Keratinocyte (primary cell): ENCODE results near the gene MAPK4. TPM values are rescaled to one million over a fixed set of nuclear protein-coding genes. Genes with fewer than 3 reads are reported as not detected.

Source experiments
- DNase-seq: peaks from one replicate; pipeline ENCODE4 v3.0.0-alpha.2; 2011; ENCODE audit warnings: low read depth, missing footprints, low spot score
- FAIRE-seq: peaks from 2 replicates; lab custom pipeline; 2011; peaks lifted over from hg19 to GRCh38; lab: Jason Lieb, UNC
- H2AFZ ChIP-seq: 2 replicates; pipeline ENCODE4 v1.6.0; 2012; ENCODE audit warnings: low read length, control low read depth, inconsistent platforms; ENCODE audit not compliant: control insufficient read depth
- H3K27ac ChIP-seq: 2 replicates; pipeline ENCODE4 v1.5.1; 2011; ENCODE audit warnings: low read length; ENCODE audit not compliant: control insufficient read depth, insufficient read depth
- H3K27me3 ChIP-seq: 3 replicates; pipeline ENCODE4 v1.6.0; 2011; ENCODE audit warnings: low read length; ENCODE audit not compliant: control insufficient read depth, insufficient read depth; ENCODE audit errors: extremely low read depth
- H3K36me3 ChIP-seq, 2 experiments: 2 replicates in 1 of 2; 3 replicates in 1 of 2; pipeline ENCODE4 v1.5.1; 2011; ENCODE audit warnings: low read length in 2 of 2, mild to moderate bottlenecking in 1 of 2; ENCODE audit not compliant: control insufficient read depth in 2 of 2, insufficient read depth in 2 of 2; ENCODE audit errors: extremely low read depth in 1 of 2
- H3K4me1 ChIP-seq: 3 replicates; pipeline ENCODE4 v1.5.1; 2011; ENCODE audit warnings: low read length; ENCODE audit not compliant: control insufficient read depth, insufficient read depth; ENCODE audit errors: extremely low read depth
- H3K4me2 ChIP-seq: 3 replicates; pipeline ENCODE4 v1.6.0; 2011; ENCODE audit warnings: low read depth, low read length; ENCODE audit not compliant: control insufficient read depth, insufficient read depth; ENCODE audit errors: extremely low read depth
- H3K4me3 ChIP-seq, 3 experiments: fragments of 200-600 bp in 1 of 3; sonication (generic) in 1 of 3; 2 replicates in 2 of 3; 3 replicates in 1 of 3; pipeline ENCODE4 v1.5.1; 2011 to 2016; ENCODE audit warnings: low read length in 3 of 3, mild to moderate bottlenecking in 3 of 3, control low read depth in 2 of 3, inconsistent platforms in 1 of 3, low read depth in 1 of 3, mixed read lengths in 1 of 3, mixed run types in 1 of 3, moderate library complexity in 1 of 3; ENCODE audit not compliant: control insufficient read depth in 2 of 3, insufficient read depth in 2 of 3; ENCODE audit errors: extremely low read depth in 1 of 3
- H3K79me2 ChIP-seq: 2 replicates; pipeline ENCODE4 v1.6.0; 2012; ENCODE audit warnings: low read length; ENCODE audit not compliant: control insufficient read depth, insufficient read depth
- H3K9ac ChIP-seq: 3 replicates; pipeline ENCODE4 v1.6.0; 2011; ENCODE audit warnings: low read length; ENCODE audit not compliant: control insufficient read depth, insufficient read depth; ENCODE audit errors: extremely low read depth
- H3K9me1 ChIP-seq: 3 replicates; pipeline ENCODE4 v1.6.0; 2011; ENCODE audit warnings: low read length; ENCODE audit not compliant: control insufficient read depth, insufficient read depth; ENCODE audit errors: extremely low read depth
- H3K9me3 ChIP-seq: 2 replicates; pipeline ENCODE4 v1.5.1; 2012; ENCODE audit warnings: low read depth, low read length; ENCODE audit not compliant: control insufficient read depth
- H4K20me1 ChIP-seq: 3 replicates; pipeline ENCODE4 v1.6.0; 2011; ENCODE audit warnings: low read length; ENCODE audit not compliant: control insufficient read depth, insufficient read depth; ENCODE audit errors: extremely low read depth
- EZH2 ChIP-seq: IDR thresholded peaks from one replicate; pipeline ENCODE4 v1.6.1; 2012; ENCODE audit warnings: inconsistent platforms, mild to moderate bottlenecking, low read length, moderate library complexity
- dilution Hi-C: fragments of 300-500 bp; cut with MboI; formaldehyde crosslinking; loops from one replicate; pipeline ENCODE4 v1.7.0; 2020; ENCODE audit warnings: low sequenced_read_pairs; ENCODE audit not compliant: extremely low pct_ligation_motif_present
- polyA plus RNA-seq, 5 experiments: library from polyadenylated mRNA; depleted of rRNA in 3 of 5; stranded (reverse) in 3 of 5; stranded (forward) in 1 of 5; unstranded in 1 of 5; fragments of >200 nt; gene quantifications; 1 replicate in 1 of 5; 2 replicates in 3 of 5; 3 replicates in 1 of 5; pipeline versions ENCODE4 v1.2.1 to v1.2.3, GENCODE V29; 2011 to 2012; ENCODE audit warnings: missing spikeins in 2 of 5, low read depth in 1 of 5, low replicate concordance in 1 of 5
- TF ChIP-seq, protein P1 (sequence below), 3 experiments: IDR thresholded peaks in 1 of 3; conservative IDR thresholded peaks in 1 of 3; optimal IDR thresholded peaks in 1 of 3; 2 replicates in 2 of 3; 3 replicates in 1 of 3; pipeline versions ENCODE3 to v1.5.1; 2011; ENCODE audit warnings: low read length in 3 of 3, mild to moderate bottlenecking in 3 of 3, moderate library complexity in 2 of 3, control low read depth in 1 of 3, inconsistent platforms in 1 of 3; ENCODE audit not compliant: insufficient read depth in 2 of 3; ENCODE audit errors: extremely low read depth in 1 of 3

The MAPK4 gene
- polyA plus RNA-seq, 1 donor (not counting 4 experiments of a cell fraction or from before 2014, with no cell fraction given) = not detected

DNA sequence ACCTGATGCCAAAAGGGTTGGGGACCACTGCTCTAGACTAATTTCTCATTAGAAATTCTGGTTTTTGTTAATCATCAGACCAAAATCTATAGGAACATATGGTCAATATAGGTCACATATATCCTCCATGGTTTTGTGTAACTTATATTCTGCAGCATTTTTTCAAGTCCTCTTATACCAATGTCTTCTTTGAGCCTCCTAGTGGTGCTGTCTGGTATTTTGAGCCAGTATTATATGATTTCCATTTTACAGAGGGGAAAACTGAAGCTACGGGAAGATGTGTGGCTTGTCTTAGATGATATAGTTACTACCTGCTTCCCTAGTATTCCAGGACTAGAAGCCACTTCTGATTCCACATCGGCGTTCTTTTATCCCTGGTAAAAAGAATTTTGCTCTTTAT lies 13.8 kb downstream of the MAPK4 start:
- Histone ChIP-seq H3K27ac (no peak overlapping the region), H3K27me3 (peaks cover 3% of the 10 kb centered on the region), H3K4me2 (no peak overlapping the region), H3K36me3 (no peaks in the 10 kb centered on the region), H3K9ac (no peak overlapping the region), H2AFZ (no peak overlapping the region), H3K4me1 (no peaks in the 10 kb centered on the region), H3K9me1 (no peaks in the 10 kb centered on the region), H3K9me3 (no peaks in the 10 kb centered on the region), H3K79me2 (no peaks in the 10 kb centered on the region), H4K20me1 (no peaks in the 10 kb centered on the region), H3K4me3 (no peak overlapping the region)
- dilution Hi-C loops = no loop called here
- FAIRE-seq = no peak
- TF ChIP-seq EZH2 = no peak
- TF ChIP-seq, protein P1, sequence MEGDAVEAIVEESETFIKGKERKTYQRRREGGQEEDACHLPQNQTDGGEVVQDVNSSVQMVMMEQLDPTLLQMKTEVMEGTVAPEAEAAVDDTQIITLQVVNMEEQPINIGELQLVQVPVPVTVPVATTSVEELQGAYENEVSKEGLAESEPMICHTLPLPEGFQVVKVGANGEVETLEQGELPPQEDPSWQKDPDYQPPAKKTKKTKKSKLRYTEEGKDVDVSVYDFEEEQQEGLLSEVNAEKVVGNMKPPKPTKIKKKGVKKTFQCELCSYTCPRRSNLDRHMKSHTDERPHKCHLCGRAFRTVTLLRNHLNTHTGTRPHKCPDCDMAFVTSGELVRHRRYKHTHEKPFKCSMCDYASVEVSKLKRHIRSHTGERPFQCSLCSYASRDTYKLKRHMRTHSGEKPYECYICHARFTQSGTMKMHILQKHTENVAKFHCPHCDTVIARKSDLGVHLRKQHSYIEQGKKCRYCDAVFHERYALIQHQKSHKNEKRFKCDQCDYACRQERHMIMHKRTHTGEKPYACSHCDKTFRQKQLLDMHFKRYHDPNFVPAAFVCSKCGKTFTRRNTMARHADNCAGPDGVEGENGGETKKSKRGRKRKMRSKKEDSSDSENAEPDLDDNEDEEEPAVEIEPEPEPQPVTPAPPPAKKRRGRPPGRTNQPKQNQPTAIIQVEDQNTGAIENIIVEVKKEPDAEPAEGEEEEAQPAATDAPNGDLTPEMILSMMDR (optimal IDR thresholded peaks at IDR 0.05 in 1 of 3, IDR thresholded peaks at IDR 0.05 in 1 of 3, conservative IDR thresholded peaks at IDR 0.05 in 1 of 3; ENCODE audit: extremely low read depth in 1 of 3, insufficient read depth in 2 of 3, low read length in 3 of 3) = peak in 2 of 3 experiments; percentile 17 to 25
- no peak for DNase-seq

DNA sequence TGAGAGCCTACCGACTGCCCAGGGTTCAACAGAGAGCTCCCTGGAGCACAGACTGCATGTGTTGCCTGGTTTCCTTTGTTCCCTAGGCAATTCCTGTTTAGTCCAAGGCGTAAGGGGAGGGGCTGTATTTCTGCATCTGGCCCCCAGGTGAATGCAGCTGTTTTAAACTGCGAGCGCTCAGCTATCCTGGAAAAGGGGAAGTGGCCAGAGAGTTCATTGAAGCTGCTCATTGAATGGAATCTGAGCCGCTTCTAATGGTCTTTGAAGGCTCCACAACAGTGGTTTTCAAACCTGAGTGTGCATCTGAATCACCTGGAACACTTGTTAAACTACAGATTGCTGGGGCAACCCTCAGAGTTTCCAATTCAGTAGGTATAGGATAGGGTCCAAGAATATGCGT lies 18.1 kb downstream of the MAPK4 start:
- Histone ChIP-seq H3K4me2 (no peak overlapping the region), H3K9me1 (no peaks in the 10 kb centered on the region), H3K27me3 (peaks cover 3% of the 10 kb centered on the region), H3K9me3 (no peaks in the 10 kb centered on the region), H2AFZ (no peak overlapping the region), H4K20me1 (no peaks in the 10 kb centered on the region), H3K79me2 (no peaks in the 10 kb centered on the region), H3K4me3 (no peak overlapping the region), H3K9ac (no peak overlapping the region), H3K36me3 (no peaks in the 10 kb centered on the region), H3K27ac (no peak overlapping the region), H3K4me1 (peaks cover 6% of the 10 kb centered on the region)
- FAIRE-seq (no peak), DNase-seq (no peak)
- TF ChIP-seq EZH2 = no peak
- TF ChIP-seq, protein P1 (optimal IDR thresholded peaks at IDR 0.05 in 1 of 3, IDR thresholded peaks at IDR 0.05 in 1 of 3, conservative IDR thresholded peaks at IDR 0.05 in 1 of 3; ENCODE audit: extremely low read depth in 1 of 3, insufficient read depth in 2 of 3, low read length in 3 of 3) = no peak
- dilution Hi-C loops = no loop called here
